HCEC 1CT (cell line): Measurements from ENCODE around the gene FGD4.

ENCODE experiments used
- DNase-seq: peaks from one replicate; pipeline ENCODE4 v3.0.0-alpha.2; 2017

FGD4 gene

DNA sequence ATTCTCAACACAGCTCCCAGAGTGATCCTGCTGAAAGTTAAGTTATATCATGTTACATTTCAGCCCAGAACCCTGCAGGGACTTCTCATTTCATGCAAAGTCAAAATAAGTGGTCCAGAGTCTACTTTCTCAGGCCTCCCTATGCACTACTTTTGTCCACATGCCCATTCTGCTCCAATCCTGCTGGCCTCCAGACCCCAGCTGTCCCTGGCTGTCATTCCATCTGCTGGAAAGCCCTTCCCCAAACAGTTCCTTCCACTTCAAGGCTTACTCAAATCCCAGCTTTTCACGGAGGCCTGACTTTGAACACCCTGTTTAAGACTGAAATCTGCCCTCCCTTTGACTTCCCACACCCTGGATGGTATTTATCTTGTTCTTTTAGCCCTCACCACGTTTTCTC, 169.9 kb downstream of the FGD4 start:
- DNase-seq = no peak

DNA sequence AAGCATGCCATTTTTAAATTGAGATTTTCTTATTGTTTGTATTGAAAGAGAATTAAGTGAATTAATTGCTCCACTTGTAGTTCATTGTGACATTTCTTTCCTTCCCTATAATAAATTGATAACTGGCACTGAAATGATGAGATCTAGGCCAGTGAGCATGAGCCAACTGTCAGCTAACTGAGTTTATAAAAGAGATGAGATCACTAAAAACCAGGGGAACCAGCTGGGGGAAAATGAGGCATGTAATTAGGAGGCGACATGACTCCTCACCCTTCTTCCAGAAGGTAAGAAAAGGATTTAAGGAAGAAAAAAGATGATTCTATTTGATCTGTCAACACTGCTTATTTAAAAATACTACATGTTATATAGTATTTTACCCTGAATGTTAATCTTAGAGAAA, 175.2 kb downstream of the FGD4 start:
- DNase-seq = no peak

DNA sequence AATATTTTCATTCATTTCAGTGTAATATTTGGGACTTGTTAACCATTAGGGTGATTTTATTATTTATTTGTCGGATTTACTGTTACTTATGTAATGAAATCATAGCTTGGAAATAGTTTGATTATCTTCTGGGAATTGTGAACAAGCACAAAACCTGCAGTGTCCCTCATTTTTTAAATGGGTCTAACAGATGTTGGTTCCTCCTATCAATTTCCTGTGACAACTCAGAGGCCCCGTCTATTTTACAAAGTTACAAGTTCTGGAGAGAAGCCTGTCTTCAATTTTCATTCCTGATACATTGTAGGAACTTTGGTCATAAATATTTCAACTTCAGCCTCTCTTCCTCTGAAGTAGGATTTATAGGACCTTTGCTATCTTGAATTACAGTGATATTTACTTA, 178.0 kb downstream of the FGD4 start:
- no peak for DNase-seq

GRCh38 chr12:32583534-32583933, 184.2 kb downstream of the FGD4 start:
- DNase-seq = peak; percentile 45

DNA sequence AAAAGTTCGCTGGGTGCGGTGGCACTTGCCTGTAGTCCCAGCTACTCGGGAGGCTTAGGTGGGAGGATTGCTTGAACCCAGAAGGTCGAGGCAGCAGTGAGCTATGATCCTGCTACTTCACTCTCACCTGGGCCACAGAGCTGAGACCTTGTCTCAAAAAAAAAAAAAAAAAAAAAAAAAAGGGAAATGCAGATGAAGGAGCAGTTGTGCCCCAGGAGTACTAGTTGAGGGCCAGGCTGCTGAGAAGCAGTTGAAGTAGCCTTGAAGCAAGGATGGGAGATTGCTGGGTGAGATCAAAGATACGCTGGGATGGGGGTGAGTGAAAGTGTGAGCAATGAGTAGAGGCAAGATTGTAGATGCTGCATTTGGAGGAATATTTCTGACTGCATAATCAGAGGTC, 186.3 kb downstream of the FGD4 start:
- no peak for DNase-seq

DNA sequence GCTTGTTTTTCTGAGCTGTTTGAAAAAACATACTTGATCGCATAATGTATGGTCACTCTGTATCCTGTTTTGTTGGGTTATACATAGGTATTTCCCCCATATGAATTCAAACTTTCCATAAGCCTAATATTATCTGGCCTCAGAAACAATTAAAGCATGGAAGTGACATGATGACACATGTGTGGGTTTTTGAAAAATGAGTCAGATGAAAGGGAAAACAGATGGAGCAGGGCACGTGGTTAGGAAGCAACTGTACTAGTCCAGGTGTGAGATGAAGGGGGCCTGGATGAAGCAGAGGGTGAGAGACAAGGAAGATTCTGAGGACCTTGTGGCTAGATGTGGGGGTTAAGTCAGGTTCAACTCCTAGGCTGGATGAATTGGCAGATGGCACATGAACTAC, 187.0 kb downstream of the FGD4 start:
- DNase-seq = peak; percentile 75

DNA sequence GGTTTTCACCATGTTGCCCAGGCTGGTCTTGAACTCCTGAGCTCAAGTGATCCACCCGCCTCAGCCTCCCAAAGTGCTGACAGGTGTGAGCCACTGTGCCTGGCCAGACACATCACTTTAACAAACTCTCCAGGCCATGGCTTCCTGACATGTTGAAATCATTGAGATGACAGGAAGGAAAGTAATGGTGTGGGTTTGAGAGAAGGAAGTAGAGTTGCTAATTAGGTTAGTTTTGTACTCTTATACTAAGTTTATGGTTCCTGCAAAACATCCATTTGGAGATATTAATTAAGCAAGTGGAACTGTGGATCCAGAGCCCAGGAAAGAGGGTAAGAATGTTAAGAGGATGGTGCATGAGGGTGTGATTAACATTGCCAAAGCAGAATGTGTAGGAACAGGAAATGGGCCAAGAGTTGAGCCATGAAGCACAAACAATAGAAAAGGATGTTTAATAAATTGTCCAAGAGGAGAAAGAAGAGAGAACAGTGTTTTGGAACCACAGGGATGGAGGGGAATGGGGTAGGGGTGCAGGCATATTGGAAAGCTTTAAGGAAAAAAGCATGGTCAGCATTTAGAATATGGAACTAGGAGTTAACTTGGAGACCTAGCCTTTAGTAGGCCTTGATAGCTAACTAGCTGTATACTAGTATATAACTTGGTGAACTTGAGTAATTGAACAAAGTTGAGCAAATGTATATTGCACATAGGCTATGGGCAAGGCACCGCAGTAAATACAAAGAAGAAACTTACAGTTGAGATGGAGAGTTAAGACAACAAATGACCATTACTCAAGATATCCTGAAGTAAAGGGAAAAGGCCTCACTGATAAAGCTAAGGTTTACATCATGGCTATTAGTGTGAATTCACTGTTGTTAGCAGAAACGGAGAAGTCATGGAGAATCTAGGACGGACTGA, 188.5 kb downstream of the FGD4 start:
- no peak for DNase-seq

DNA sequence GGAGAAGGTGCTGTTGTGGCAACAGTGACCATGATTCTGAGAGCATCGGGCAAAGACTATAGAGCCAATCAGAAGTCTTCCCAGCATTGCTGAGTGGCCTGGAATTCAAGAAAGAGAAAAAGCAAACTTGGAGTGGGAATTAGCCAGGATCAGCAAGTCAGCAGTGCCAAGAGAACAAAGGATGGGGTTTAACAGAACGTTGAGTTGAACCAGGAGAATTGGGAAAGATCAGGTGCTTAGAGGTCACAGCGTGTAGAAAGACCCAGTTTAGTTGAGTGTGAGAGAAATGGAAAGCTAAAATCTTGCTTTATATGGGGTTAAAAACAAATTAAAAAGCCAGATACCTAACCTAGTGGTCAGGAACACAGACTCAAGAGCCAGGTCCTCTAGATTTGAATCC, 189.2 kb downstream of the FGD4 start:
- no peak for DNase-seq

DNA sequence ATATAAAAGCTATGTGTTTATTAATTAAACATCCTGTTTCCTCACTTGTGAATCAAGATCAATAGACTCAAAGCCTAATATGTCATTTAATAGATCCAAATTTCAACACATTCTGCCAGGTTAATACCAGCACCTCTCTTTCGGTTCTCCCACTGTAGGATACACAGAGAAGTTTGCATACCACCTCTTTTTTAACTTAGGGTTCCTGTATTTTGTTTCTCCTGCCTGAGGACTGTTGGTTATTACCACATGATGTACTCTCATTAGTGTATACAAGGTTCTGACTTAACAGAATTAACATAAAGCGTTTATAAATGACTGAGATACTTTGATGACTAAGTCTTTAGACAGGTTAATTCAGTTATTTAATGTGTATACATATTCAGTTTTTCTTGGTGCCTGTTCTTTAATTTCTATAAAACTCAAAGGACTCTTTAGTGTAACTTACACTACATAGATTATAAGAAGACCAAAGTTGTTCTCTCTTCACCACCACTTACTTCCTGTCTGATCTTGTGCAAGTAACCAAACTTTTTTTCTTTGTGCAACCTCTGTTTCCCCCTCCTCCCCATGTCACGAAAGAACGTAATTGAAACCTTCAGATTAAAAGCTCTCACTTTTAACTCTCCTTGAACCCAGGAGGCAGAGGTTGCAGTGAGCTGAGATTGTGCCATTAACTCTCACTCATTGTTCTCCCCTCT, 190.0 kb downstream of the FGD4 start:
- no peak for DNase-seq

DNA sequence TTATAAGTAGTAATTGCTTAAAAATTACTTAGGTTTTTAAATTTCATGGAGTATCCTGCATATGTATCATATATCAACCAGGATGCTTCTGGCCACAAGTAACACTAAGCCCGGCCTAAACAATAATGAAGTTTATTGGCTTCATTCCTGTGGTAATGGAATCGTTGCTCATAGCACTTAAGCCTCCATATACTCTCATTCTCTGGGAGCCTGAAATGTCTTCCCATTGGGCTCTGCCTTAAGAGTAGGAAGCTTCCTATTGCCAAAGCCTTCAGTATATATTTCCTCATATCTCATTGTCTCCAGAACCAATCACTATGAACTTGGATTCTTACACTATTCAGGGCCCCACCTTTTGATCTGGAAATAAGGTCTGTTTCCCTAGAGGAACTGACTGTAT, 195.9 kb downstream of the FGD4 start:
- DNase-seq = peak; percentile 74

DNA sequence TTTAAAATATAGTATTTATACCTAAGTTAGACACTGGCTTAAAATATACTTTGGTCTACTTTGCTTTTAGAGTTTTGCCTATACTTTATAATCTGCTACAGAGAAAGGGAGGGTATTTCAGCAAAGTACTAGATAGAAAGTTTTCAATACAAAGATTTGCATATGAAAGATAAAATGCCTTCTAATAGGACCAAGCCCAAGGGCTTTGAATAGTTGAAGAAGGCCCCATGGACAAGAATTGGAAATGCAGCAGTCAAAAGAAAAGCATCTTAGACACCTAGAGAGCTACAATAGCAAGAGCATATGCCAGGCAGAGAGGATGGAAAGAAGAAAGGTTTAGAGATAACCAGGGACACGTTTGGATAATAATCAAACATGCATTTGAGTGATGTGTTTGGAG, 196.7 kb downstream of the FGD4 start:
- DNase-seq = no peak

DNA sequence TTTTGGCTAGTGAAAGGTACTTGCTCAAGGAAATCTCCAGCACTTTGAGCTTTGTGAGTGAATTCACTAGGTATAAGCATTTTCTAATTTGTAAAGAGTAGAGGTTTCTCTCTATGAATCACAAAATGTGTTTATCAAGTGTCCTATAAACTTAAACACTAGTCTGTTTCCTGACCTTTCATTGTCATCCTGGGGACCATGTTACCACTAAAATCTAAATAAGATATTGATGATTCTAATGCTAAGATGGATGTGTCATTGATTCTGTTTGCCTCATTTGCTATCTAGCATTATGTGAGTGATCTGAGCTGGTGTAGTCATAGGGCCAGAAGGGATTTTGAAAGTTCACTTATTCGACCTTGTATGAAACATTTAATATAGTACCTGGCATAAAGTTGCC, 199.3 kb downstream of the FGD4 start:
- no peak for DNase-seq

GRCh38 chr12:32600681-32601080, 201.3 kb downstream of the FGD4 start:
- DNase-seq = no peak

DNA sequence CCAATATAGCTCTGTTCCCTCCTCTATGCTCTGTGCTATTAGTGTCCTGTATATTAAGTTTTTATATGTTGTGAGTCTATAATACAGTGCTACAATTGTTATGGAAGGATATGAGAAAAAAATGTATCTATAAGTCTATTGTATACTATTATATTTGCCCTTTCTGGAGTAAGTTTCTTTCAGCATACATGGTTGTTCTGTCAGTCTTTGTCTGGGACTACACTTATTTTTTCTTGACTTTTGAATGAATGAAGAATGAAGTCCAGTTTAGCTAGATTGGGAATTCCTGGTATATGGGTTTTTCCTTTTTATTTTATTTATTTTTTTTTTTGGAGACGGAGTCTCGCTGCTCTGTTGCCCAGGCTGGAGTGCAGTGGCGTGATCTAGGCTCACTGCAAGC, 203.7 kb downstream of the FGD4 start:
- no peak for DNase-seq

GRCh38 chr12:32603858-32604257, 204.5 kb downstream of the FGD4 start:
- DNase-seq = no peak

- no peak for DNase-seq
These were observed 205.2 kb downstream of the FGD4 start for GRCh38 chr12:32604565-32604964.

GRCh38 chr12:32605326-32606095, 206.2 kb downstream of the FGD4 start:
- DNase-seq = no peak

DNA sequence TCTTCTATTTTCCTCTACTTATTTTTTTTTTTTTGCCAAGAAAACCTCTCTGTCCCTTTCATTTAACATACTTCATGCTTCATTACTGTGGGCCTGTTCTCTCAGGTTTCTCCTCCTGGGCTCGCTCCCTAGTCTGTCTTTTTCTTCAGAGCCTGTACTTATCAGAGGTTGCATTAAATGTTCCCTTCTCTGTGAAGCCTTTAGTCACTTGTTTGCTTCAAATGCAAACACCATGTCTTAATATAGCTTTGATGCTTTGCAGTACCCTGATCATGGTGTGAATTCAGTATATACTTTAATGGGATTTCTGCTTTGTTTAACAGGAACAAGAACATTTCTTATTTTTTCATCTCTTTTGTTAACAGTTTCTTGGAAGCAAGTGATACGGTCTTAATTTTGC, 207.1 kb downstream of the FGD4 start:
- DNase-seq = no peak

DNA sequence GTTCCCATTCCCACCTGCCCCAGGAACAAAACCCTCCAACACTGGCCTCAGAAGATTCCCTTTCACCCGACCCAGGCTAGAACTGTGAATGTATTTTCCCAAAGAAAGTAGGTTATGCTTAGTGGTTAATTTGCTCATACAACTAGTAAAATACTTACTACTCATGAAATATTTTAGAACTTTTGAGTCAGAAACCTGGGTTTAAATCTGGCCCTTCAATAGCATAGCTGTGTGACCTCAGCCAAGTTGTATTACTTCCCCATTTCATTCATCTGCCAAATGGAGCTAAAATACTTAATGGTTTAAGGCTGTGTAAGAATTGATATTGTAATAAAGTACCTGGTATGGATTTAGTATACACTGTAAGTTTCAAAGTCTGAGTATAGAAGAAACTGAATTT, 210.6 kb downstream of the FGD4 start:
- no peak for DNase-seq

DNA sequence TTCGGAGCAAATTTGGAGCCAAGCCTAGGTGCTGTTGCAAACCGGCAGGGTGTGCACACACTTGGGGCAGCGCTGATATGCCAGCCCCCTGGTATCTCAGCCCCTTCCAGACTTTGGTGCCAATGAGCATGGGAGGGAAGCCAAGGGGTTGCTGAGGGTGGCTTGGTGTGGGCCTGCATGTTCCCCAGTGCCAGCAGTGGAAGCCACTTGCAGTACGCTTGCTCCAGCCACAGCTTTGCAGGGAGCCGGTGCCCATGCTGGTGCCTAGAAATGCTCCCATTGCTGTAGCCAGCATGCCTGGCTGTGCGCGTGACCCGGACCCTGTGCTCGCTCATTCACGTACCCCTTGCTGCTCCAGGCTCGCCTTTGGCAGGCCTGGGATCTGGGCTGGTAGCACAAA, 212.6 kb downstream of the FGD4 start:
- DNase-seq = no peak

DNA sequence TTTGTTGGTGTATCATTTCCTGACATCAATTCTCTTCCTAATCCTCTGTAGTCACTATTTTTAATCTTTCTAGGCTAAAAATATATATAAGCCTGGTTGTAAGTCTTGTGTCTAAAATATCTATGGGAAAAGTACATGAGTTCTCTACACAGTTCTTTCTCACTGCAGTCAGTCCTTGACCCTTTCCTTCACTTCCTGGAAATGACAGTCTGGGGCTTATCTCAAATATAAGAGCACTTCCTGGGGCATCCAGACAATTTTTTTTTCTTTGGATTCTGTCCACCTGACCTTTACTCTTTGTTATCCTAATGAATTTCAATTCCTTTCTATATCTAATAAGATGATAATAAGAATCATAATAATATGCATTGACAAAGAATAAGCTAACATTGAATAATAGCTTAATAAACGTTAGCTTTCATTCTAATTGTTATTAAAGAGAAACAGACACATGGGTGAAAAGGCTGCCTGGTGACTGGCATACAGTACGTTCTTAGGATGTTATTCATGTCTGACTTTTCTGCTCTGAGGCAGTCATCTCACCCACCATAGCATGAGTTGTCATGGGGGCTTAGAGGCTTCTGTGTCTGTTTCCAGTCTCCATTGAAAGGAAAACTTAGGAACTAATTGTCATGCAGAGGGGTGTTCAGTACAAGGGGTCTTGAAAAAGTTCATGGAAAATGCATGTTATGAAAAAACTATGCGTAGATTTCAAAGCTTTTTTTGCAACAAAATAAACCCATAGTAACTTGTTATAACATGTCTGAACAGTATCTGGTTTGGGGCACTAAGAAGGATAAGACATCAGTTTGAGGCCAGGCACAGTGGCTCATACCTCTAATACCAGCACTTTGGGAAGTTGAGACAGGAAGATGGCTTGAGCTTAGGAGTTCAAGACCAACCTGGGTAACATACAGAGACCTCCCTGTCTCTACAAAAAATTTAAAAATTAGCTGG, 213.6 kb downstream of the FGD4 start:
- DNase-seq = no peak

GRCh38 chr12:32615441-32615840, 216.1 kb downstream of the FGD4 start:
- no peak for DNase-seq
